NCI-H748 treated with DMSO at 0.1 percent for 48 hours (cell line): ENCODE measurements around the gene NPLOC4.
A peak's percentile ranks its signal among the peaks of the same experiment; 100 is the strongest.
"Not testable (repeated sequence)": the region's sequence is repeated elsewhere in the genome, so short reads cannot be mapped to it uniquely, and the experiment has no call there.

ENCODE experiments used
- DNase-seq: peaks from one replicate; lab custom pipeline; 2025; lab: John Stamatoyannopoulos, UW

NPLOC4 gene

GRCh38 chr17:81636505-81637288, at the start of gene NPLOC4, which contains the start of gene TSPAN10:
Gene NPLOC4, minus strand, starts transcription at chr17:81637112. Its CDS starts 182 bp downstream, at chr17:81636930.
Gene TSPAN10, plus strand, starts transcription at chr17:81637196. Its CDS starts 5,217 bp downstream, at chr17:81642413.
- DNase-seq: peak; percentile 57

DNA sequence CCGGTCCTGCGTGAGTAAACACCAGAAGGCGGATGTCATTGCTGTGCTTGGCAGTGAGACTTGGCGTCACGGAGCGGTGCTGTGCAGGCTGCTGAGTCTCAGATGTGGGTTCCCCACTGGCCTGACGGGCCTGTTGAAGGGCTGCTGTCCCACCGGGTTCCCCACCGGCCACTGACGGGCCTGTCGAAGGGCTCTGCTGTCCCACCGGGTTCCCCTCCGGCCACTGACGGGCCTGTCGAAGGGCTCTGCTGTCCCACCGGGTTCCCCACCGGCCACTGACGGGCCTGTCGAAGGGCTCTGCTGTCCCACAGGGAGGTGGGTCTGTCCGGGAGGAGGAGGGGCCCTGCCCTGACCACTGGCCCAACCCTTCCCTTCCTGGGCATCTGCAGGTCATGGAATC, 49.7 kb upstream of the NPLOC4 start:
- no peak for DNase-seq

- DNase-seq: no peak
Measured at GRCh38 chr17:81685108-81685507, 48.2 kb upstream of the NPLOC4 start.

DNA sequence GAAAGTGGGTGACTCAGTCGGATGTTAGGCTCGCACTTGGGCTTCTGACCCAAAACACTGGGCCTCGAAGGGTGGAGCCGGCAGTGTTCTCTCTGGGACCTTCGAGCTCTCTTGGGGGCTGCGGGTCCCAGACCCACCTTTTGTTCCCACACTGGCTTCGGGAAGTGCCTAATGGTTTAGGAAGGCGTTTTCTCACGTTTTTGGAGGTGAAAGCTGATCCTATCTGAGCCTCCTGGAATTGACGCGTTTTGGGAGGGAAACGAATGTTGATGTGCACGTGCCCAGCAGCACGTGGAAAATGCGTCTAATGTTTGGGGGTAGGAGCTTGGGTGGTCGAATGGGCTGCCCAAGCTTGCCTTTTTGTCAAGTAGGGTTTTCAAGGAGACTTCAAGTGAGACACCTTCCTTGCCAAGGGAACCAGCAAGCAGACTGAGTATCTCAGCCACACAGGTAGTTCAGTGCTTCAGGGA, 47.6 kb upstream of the NPLOC4 start:
- no peak for DNase-seq

- DNase-seq: peak; percentile 95
Measured at GRCh38 chr17:81683584-81684441, 46.9 kb upstream of the NPLOC4 start, which contains the start of the genes ARL16 and HGS. Gene ARL16, minus strand, starts transcription at chr17:81683797. Its CDS starts 44 bp downstream, at chr17:81683753. Gene HGS, plus strand, starts transcription at chr17:81684011. Its CDS starts 56 bp downstream, at chr17:81684067.

- DNase-seq: no peak
Measured at GRCh38 chr17:81683208-81683583, 46.3 kb upstream of the NPLOC4 start.

DNA sequence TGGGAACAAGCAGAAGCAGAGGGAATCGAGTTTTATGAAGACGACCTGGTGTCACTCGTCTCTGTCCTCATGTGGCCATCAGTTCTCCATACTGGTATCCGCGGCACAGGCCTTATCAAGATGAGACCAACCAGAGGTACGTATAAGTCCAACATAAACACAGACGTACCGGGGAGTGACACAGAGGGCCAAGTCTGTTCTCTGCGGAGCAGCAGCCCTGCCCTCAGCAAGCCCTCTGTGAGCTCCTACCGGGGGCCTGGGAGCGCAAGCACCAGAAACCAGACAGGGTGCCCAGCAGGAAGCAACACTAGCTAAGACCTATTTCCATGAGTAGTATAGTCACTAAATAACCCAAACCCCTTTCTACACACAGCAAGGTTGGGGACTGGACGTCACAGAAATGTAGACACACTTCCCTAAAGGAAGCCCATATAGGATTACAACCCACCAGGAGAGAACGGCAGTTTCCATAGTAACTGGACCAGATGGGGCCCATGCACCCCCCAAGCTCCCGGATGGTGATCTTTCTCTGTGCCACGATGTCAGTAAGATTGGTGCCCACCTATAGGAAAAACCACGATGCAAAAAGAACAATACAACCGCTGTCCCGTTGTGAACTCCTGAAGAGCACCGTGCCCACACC, 45.8 kb upstream of the NPLOC4 start:
- no peak for DNase-seq

DNA sequence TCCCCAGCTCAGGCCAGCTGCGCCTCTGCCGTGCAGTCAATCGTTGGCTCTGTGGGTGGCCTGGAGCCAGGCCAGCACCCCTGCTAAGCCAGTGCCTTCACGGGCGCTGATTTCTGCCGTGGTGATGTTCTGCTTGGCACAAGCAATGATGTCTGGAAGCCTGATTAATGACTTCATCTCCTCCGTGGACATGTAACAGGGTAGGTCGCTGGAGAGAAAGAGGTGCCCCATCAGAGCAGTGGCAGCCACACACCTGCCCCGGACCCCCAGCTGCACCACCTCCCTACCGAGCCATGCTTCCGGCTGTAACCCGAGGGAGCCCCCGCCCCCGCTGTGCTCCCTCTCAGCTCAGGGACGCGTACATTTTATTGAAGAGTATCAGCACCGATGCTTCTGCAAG, 44.8 kb upstream of the NPLOC4 start:
- no peak for DNase-seq

DNA sequence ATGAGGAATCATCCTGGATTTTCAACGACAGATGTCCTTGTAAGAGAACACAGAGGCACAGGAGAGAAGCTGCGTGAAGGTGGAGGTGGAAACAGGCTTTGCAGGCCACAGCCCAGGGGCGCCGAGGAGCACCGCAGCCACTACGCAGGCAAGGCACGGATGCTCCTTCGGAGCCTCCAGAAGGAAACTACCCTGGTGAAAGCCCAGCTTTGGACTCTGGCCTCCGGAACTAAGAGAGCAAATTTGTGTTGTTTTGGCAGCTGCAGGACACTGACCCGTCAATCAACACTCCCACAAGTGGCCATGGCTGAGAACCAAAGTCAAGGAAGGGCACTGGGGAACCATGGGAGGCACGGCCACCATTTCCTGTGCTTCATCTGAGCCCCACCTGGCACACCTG, 43.2 kb upstream of the NPLOC4 start:
- no peak for DNase-seq

DNA sequence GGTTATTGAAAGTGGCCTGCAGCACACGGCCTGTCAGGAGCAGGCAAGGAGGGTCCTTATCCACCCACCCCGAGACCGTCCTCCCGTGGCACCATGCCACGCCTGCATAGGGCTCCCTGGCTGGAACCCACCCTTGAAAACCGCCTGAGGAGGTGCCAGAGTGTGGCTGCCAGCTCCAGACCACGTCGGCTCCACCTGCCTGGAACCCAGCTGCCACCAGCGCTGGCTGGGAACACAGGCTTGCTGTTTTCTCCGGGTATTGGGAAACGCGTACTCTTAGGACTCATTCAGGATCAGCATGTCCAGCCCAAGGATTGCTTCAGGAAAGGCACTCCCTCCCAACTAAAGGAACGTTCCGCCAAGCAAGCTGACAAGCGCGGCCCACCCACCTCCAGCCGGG, 40.0 kb upstream of the NPLOC4 start:
- no peak for DNase-seq

- not testable (repeated sequence) for DNase-seq
Measured at GRCh38 chr17:81675515-81676221, 38.8 kb upstream of the NPLOC4 start.

GRCh38 chr17:81673561-81674258, 36.8 kb upstream of the NPLOC4 start:
- DNase-seq: no peak

DNA sequence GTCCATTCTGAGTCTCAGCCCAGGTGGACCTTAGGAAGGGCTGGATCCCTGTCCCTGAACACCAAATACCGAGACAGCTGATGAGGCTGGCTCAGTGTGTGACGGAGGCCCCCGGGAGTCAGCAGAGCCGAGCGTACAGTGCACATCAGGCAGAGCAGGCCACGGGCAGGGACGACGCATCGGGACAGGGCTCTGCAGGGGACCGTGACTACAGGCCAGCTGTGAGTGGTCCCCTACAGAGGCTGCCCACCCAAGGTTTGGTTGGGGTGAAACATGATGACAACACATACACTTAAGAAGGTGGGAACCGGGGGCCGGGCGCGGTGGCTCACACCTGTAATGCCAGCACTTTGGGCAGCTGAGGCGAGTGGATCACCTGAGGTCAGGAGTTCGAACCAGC, 36.0 kb upstream of the NPLOC4 start:
- DNase-seq: no peak

- DNase-seq: no peak
Measured at GRCh38 chr17:81672504-81672903, 35.6 kb upstream of the NPLOC4 start.

DNA sequence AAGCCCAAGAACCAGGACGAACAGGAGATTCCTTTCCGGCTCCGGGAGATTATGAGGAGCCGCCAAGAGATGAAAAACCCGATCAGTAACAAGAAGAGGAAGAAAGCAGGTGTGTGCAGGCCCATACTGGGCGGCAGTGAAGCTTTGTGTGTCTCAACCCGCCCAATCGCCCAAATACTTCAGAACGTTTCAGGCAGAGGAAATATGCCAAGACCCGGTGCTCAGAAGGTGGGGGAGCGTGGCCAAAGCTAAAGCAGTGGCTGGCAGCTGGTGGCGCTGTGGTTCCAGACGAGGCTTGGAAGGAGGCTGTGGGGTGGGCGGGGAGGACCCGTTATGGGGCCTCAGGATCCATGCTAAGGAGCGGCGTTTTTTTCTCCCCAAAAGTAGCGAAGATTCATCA, 30.8 kb upstream of the NPLOC4 start:
- no peak for DNase-seq

- DNase-seq: peak; percentile 80
Measured at GRCh38 chr17:81666342-81667191, 29.7 kb upstream of the NPLOC4 start, which contains the start of the genes CCDC137 and OXLD1. Gene CCDC137, plus strand, starts transcription at chr17:81666737. Its CDS starts 30 bp downstream, at chr17:81666767. Gene OXLD1, minus strand, starts transcription at chr17:81666605. Its CDS starts 28 bp downstream, at chr17:81666577.

- DNase-seq: no peak
Measured at GRCh38 chr17:81666092-81666341, 29.1 kb upstream of the NPLOC4 start.

DNA sequence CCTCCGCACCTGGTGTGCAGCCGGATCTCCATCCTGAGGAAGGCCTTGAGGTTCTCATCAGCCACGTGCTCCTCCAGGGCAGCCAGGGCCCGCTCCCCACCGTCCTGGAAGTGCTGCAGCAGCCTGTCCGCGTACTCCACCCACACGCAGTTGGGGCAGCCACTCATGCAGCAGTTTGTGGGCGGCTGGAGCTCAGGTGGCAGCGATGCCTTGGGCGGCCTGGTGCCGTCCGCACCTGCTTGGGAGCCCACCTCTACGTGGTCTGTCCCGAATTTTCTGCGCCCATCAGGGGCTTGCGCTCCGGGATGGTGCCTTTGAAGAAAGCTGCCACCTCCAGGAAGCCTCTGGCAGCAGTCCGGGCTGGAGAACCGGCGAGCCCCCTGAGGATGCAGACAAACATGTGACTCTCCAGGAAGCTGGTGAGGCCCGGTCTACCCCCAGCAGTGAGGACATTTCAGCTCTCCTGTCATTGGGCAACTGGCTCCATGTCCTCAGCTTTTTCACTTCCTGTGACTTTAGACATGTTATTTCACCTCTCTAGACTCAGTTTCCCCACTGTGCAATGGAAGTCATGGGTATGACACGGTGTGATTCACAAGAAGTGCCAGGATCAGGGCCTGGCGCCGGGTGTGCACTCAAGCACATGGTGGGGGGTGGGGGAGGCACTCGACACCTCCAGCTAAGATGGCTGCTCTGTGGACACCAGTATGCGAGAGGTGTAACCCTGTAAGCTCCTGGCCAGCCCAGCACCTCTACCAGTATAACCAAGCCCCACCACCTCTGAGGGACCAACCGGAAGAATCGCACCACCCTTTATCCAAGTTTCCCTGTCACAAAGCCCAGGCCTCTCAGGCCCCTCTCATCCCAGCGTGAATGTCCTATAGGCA, 28.5 kb upstream of the NPLOC4 start:
- no peak for DNase-seq

DNA sequence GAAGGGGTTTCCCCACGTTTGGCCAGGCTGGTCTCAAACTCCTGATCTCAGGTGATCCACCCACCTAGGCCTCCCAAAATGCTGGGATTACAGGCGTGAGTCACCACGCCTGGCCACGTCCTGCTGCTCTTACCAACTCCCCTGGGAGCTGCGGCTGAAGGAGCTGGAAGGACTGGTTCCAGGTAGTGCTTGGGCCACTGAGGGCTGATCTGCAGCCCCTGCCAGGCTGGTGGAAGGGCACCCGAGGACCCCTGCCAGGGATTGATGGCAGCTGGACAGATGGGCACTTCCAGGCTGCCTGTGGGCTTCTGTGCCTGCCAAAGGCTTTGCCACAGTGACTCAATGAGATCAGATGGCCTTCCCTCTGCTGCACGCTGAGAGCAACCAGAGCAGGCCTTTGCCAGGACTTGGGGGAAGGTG, 27.1 kb upstream of the NPLOC4 start:
- DNase-seq: no peak
